GM18861 (cell line): ENCODE data around the gene PODXL2.
A peak's percentile ranks its signal among the peaks of the same experiment; 100 is the strongest.
"Not testable (repeated sequence)": the region's sequence is repeated elsewhere in the genome, so short reads cannot be mapped to it uniquely, and the experiment has no call there.

Experiments used
- ATAC-seq: cut with Tn5 transposase; IDR thresholded peaks from one replicate; pipeline ENCODE4 v1.9.1; 2021; ENCODE audit not compliant: unreplicated experiment

The PODXL2 gene

DNA sequence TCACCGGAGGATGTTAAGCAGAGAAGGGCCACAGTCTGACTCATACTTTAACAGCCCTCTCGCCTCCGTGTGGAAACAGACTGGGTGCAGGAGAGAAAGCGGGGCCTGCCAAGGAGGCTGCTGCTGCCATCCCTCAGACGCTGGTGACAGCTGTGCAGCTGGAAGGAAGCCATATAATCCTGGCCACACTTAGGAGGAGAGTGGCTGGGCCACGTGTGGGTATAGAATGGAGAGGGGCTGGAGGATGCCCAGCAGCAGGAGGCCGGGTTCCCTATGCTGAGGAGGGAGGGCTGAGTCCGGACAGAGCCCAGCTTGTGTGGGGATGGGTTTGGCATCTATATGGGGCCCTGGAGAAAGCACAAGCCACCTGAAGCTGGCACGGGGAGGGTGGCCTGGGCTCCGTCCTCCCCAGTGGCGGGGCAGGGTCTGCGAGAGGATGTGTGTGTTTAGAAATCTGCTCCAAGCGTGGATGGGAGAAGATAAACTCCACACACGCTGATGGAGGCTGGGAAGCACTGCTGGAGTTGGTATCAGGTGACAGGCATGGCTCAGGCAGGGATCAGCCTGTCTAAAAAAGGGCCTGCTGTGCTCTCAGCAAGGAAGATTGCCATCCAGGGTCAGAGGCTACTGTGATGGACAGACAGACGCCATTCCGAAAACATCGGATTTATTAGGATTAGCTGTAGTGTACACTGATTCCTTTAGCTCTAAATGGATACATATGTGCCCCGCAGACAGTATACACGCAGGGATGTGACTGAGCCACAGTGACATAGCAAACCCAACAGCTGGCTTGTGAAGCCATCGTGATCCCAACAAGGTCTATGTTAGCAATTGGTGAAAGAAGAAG is 59.7 kb downstream of the PODXL2 start:
- no peak for ATAC-seq

DNA sequence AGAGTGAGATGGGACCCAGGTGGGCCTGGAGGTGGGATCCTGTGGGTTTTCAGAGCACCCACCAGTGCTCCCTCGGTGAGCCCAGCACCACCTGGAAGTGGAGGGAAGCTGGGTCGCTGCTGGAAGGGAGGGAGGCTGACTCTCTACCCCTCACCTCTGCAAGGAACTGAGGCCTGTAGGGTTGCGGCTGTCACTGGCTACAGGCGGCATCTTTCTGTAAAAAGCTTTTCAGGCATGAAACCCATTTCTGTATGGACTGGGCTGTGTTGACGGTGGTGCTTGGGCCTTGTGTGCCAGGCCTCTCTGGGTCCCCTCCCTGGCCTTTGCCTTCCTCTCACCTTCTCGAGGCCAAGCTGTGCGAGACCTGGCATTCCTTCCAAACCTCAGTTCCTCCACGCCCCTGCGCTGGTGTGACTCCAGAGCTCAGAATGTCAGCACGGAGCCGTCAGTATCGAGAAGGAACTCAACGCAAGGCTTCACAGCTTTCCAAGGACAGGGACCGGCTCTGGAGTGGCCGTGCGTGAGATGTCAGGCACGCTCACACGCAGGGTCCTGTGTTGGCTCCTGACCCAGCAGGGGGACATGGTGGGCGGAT is 60.4 kb downstream of the PODXL2 start:
- ATAC-seq: no peak

- no peak for ATAC-seq
These were observed 61.1 kb downstream of the PODXL2 start for GRCh38 chr3:127690106-127690505.

DNA sequence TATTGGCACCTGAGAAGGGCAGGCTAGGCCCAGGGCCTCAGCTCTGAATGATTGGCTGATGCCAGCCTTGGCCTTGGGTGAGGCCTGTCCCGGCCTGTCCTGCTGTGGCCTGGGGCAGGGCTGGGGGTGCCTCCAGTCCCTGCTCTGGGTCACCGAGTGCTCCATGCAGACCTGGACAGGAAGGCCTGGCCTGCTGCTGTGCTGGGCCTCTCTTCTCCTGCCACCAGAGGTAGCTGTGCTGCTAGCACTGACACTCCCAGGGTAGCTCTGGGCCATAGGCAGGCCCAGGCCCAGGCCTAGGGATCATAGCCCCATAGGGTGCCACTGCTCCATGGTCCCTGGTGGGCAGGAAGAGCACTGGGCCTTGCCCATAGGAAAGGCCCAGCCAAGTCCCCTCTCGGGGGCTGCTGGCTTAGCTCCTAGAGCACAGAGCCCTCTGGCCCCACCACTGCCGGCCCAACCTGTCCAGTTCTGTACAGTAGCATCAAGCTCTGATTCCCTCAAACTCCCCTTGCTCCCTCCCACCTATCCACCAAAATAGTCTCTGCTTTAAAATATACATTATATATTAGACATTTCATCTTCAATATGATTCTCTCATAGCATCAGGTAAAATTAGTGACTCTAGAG is 62.0 kb downstream of the PODXL2 start:
- ATAC-seq: no peak

DNA sequence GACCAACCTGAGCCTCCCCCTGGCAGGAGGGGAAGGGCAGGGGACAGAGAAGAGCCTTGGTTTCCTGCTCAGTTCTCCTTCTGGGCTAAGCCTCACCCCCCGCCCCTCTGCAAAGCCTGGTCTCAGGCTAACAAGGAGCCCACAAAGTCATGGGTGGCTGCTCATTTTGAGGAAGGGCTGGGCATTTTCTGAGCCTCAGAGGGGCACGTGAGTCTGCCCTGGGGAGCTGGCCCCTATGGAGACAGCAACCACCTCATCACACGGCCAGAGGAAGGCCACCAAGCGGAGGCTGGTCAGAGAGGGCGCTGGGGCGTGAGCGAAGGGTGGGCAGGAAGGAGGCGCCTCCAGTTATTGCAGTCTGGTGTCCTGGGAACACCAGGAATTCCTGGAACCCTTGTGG is 62.5 kb downstream of the PODXL2 start:
- no peak for ATAC-seq

DNA sequence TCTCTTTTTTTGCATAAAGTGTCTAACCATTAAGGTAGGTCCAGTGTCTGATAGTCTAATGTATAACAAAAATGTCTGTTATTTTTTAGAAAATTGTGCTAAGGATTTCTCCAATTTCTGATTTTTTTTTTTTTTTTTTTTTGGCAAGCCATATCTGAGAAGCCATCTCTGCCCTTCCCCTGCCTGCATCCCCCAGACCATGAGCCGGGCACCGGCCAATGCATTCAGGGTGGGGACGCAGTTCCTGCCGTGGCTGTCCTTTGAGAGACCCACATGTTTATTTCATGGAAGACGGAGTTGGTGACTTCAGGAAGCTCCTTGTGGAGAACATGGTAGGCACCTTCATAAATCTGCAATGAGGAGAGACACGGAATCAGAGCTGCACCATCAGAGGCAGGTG is 63.0 kb downstream of the PODXL2 start:
- no peak for ATAC-seq

GRCh38 chr3:127692501-127693335 is 63.7 kb downstream of the PODXL2 start:
- no peak for ATAC-seq

GRCh38 chr3:127693336-127693843 is 64.4 kb downstream of the PODXL2 start:
- ATAC-seq: no peak

- no peak for ATAC-seq
These were observed 65.7 kb downstream of the PODXL2 start for GRCh38 chr3:127694467-127695215.

DNA sequence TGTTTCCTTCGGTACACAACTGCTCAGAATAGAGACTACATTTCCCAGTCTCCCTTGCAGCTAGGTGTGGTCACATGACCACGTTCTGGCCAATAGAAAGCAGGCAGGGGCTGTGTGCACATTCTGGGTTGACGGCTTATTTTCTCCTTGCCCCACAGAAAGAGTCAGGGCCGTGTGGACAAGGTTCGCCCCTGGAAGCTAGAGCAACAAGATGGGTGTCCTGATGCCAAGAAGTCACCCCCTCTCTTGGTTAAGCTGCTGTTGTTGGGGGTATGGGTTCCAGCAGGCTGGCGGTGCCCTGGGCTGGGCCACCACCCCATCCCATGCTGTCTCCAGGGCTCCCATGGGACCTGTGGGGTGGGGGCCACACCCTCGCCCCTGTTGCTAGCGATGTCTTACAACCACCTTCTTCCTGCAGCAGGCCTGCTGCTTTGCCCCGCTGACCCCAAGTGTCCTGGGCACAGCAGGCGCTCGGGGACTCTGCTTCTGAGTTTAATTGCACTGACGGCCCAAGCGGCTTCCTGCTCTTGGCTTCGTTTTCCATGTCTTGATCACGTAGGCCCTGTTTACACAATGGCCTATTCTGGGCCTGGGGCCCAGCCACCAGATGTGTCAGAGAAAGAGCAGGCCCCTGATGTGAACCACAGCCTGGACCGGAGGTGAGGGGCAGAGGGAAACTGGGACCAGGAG is 68.7 kb downstream of the PODXL2 start:
- ATAC-seq: peak; percentile 70

DNA sequence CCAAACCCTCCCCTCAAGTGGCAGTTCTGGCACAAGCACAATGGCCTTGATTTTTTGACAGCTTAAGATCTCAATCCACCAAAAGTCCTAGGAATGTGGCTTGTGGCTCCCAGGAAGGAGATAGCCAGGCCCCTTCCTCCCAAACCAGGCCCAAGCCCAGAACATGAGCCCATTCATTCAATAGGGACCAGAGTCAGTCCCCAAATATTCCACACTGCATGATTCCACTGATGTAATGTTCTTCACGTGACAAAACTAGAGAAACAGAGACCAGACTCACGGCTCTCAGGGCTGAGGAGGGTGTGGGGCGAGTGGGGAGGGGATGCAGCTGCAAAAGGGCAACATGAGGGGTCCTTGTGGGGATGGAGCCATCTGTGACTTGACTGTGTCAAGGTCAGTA is 69.3 kb downstream of the PODXL2 start:
- ATAC-seq: no peak

DNA sequence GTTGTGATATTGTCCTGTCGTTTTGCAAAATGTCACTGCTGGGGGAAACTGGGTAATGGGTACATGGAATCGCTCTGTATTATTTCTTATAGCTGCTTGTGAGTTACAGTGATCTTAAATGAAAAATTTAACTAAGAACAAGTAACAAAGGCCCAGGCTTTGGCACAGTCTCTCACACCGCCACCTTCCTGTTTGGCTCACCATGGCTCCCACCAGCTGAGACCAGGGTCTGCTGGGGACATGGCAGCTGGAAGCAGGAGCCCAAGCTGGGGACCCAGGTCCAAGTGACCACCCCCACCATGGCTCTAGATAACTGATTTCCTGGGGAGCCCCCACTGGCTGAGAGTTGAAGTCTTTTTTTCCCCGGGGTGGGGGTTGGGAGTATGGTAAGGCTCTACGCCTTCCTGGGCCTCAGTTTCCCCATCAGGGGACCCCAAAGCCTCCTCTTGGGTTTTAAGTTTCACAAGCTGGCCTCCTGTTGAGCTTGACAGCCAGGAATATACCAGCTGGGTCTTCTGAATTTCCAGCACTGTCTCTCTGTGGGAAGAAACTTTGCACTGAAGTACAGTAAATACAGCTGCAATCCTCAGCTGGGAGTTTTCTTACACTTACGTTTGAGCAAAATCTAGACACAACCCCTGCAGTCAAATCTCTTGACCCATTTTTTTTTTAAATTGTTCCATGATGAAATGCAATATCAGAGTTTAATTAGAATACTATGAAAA is 69.9 kb downstream of the PODXL2 start:
- ATAC-seq: no peak

DNA sequence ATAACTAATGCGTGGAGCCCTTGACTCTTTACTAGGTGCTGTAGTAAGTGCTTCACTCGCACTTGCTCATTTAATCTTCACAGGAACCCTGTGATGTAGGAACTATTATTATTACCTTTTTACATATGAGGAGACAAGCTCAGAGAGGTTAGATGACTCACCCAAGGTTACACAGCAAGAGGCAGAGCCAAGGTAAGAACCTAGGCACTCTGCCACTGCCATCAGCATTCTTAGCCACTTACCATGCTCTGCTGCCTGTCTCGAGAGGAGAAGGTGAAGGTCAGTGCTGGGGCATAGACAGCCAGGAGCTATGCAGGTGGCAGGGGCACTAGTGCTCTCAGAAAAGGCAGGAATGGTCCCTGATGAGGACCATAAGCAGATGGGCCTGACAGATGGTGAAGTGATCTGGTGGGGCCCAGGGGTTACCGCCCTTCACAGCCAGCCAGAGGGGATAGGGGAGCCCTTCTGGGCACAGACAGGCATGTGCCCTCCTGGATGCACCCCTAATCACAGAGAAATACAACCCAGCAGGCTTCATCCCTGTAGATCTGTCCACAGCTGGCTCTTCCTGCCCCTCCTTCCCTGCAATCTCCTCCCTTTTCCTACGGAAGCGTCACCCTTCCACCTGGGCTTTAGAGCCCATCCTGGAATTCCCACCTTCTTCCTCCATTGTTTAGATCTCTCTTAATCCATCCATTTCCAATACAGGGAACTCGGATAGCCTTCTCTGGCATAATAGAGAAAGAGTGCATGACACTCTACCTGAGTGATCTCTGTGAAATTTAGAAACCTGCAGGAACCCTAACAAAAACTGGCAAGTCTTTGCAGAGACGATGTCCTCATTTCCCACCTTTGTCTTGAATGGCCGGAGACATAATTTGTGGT is 70.7 kb downstream of the PODXL2 start:
- no peak for ATAC-seq

DNA sequence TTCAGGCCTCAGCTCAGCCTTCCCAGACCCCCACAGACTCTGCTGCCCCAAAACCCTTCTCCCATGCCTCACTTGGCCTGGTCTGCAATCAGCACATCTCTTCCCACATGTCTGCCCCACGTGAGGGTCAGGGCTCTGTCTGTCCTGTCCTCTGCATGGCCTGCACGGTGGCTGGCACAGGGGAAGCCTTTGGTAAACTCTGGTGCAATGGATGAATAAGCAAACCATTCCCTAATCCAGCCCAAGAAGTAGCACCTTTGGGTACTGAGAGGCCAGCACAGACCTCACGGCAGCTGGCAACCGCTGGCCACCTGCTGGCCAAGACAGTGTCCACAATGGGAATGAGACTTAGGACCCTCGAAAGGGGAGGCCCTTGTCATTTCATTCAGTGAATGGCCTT is 71.4 kb downstream of the PODXL2 start:
- no peak for ATAC-seq

GRCh38 chr3:127701280-127701911 is 72.4 kb downstream of the PODXL2 start:
- no peak for ATAC-seq

DNA sequence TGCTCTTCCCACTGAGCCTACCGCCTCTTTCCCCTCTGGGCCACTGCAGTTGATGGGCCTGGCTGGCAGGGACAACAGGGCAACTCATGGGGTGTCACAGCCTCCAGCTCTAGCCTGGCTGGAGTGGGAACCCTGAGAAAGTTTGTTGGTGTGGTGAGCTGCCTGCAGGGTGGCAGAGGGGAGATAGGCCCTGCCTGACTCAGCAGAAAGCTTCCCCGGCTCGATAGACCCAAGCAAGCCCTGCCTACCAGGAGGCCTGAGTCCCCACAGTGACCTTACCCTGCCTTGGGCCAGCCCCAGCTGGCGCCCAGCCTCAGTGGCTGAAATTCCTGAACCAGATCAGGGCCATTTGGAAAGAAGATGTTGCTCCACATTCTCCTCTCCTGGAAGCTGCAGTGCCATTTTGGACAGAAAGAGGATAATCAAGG is 73.2 kb downstream of the PODXL2 start:
- no peak for ATAC-seq

GRCh38 chr3:127704840-127705239 is 75.9 kb downstream of the PODXL2 start:
- not testable (repeated sequence) for ATAC-seq

DNA sequence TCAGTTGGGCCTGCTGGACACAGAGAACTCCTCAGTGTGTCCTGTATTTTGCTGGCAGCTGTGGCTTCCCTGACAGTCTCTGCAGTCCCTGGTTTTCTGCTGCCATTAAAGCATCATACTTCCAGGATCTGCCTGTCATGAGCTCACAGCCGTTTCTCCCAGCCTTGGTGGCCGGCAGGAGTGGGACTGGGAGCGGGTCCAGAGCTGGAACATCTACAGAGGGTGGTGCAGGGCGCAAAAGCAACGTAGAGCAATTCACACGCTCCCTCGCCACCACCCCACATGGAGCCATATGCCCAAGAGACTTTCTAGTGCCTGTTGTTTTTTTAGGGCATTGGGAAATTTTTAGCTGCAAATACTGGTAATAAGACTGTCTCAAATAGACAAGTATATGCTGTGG is 77.3 kb downstream of the PODXL2 start:
- ATAC-seq: no peak
